CD14-positive monocyte (primary cell): ENCODE measurements around the gene TRPV2. TPM values are rescaled to one million over a fixed set of nuclear protein-coding genes. Genes with fewer than 3 reads are reported as not detected.
A peak's percentile ranks its signal among the peaks of the same experiment; 100 is the strongest.

Experiments
- DNase-seq, 3 donors: peaks; one replicate each; pipeline ENCODE4 v3.0.0-alpha.2; 2011 to 2022
- H2AFZ ChIP-seq: 2 replicates; pipeline ENCODE4 v1.6.0; 2012; ENCODE audit warnings: mild to moderate bottlenecking, low read depth, low read length, inconsistent platforms; ENCODE audit not compliant: insufficient read depth, poor library complexity, severe bottlenecking
- H3K27ac ChIP-seq, 2 donors: 1 replicate in 1 of 2; 2 replicates in 1 of 2; pipeline ENCODE4 v1.5.1; 2012 to 2013; ENCODE audit warnings: low read length in 2 of 2, control low read depth in 1 of 2, inconsistent platforms in 1 of 2, low read depth in 1 of 2, mild to moderate bottlenecking in 1 of 2
- H3K27me3 ChIP-seq, 2 donors: one replicate each; pipeline versions ENCODE4 v1.6.0 to v1.6.1; 2011 to 2013; ENCODE audit warnings: low read length in 2 of 2; ENCODE audit not compliant: control insufficient read depth in 2 of 2, insufficient read depth in 2 of 2
- H3K36me3 ChIP-seq, 2 donors: replicated peaks in 1 of 2; 1 replicate in 1 of 2; 2 replicates in 1 of 2; pipeline versions ENCODE4 v1.5.1 to v1.6.1; 2012 to 2013; ENCODE audit warnings: low read length in 2 of 2, control low read depth in 1 of 2, inconsistent platforms in 1 of 2, mild to moderate bottlenecking in 1 of 2; ENCODE audit not compliant: insufficient read depth in 2 of 2, control insufficient read depth in 1 of 2
- H3K4me1 ChIP-seq, 2 donors: 1 replicate in 1 of 2; 2 replicates in 1 of 2; pipeline versions ENCODE4 v1.5.1 to v1.6.1; 2012 to 2013; ENCODE audit warnings: low read length in 2 of 2, control low read depth in 1 of 2, inconsistent platforms in 1 of 2, mild to moderate bottlenecking in 1 of 2, moderate library complexity in 1 of 2; ENCODE audit not compliant: insufficient read depth in 2 of 2, control insufficient read depth in 1 of 2
- H3K4me2 ChIP-seq: replicated peaks from 2 replicates; pipeline ENCODE3; 2012; ENCODE audit warnings: low read length, moderate library complexity, mild to moderate bottlenecking; ENCODE audit not compliant: poor library complexity, severe bottlenecking; ENCODE audit errors: extremely low read depth
- H3K4me3 ChIP-seq, 3 experiments: fragments of 200-600 bp in 1 of 3; sonication (generic) in 1 of 3; replicated peaks in 1 of 3; 1 replicate in 2 of 3; 2 replicates in 1 of 3; pipeline ENCODE4 v1.5.1; 2011 to 2013; ENCODE audit warnings: low read length in 3 of 3, mild to moderate bottlenecking in 3 of 3, control low read depth in 2 of 3, low read depth in 2 of 3, inconsistent platforms in 1 of 3, moderate library complexity in 1 of 3
- H3K79me2 ChIP-seq: 2 replicates; pipeline ENCODE4 v1.6.0; 2012; ENCODE audit warnings: mild to moderate bottlenecking, control low read depth, inconsistent platforms, low read length, moderate library complexity; ENCODE audit not compliant: insufficient read depth
- H3K9ac ChIP-seq: 2 replicates; pipeline ENCODE4 v1.6.0; 2017; ENCODE audit warnings: low read length, mild to moderate bottlenecking; ENCODE audit not compliant: insufficient read depth, poor library complexity, severe bottlenecking
- H3K9me3 ChIP-seq, 2 donors: replicated peaks in 1 of 2; 1 replicate in 1 of 2; 2 replicates in 1 of 2; pipeline versions ENCODE4 v1.5.1 to v1.6.1; 2012 to 2013; ENCODE audit warnings: low read length in 2 of 2, control low read depth in 1 of 2; ENCODE audit not compliant: control insufficient read depth in 1 of 2, insufficient read depth in 1 of 2
- H4K20me1 ChIP-seq: 2 replicates; pipeline ENCODE4 v1.6.0; 2012; ENCODE audit warnings: mild to moderate bottlenecking, low read length, control low read depth, moderate library complexity; ENCODE audit not compliant: insufficient read depth
- H3K27ac Mint-ChIP-seq, 7 donors: one replicate each; pipeline ENCODE4 v1.8.0; 2020; ENCODE audit warnings: mild to moderate bottlenecking in 7 of 7, mixed read lengths in 7 of 7, moderate library complexity in 6 of 7, inconsistent platforms in 2 of 7
- H3K27me3 Mint-ChIP-seq, 3 donors: one replicate each; pipeline ENCODE4 v1.8.0; 2021 to 2022; ENCODE audit warnings: low read depth in 3 of 3, mild to moderate bottlenecking in 3 of 3, mixed read lengths in 3 of 3, moderate library complexity in 3 of 3, inconsistent platforms in 1 of 3
- H3K36me3 Mint-ChIP-seq, 2 donors: one replicate each; pipeline ENCODE4 v1.8.0; 2020; ENCODE audit warnings: mixed read lengths in 2 of 2, inconsistent platforms in 1 of 2, mild to moderate bottlenecking in 1 of 2
- H3K4me1 Mint-ChIP-seq: one replicate; pipeline ENCODE4 v1.8.0; 2020; ENCODE audit warnings: mild to moderate bottlenecking, mixed read lengths
- H3K4me3 Mint-ChIP-seq, 2 donors: one replicate each; pipeline ENCODE4 v1.8.0; 2020; ENCODE audit warnings: mild to moderate bottlenecking in 2 of 2, mixed read lengths in 2 of 2, moderate library complexity in 1 of 2
- H3K9me3 Mint-ChIP-seq, 7 donors: one replicate each; pipeline ENCODE4 v1.8.0; 2020 to 2022; ENCODE audit warnings: mixed read lengths in 7 of 7, mild to moderate bottlenecking in 6 of 7, moderate library complexity in 6 of 7, inconsistent platforms in 2 of 7
- CTCF ChIP-seq: fragments of 200-600 bp; IDR thresholded peaks from one replicate; pipeline ENCODE4 v1.8.0; 2022; ENCODE audit warnings: antibody characterized with exemption, mild to moderate bottlenecking
- WGBS: methylation state at CpG from one replicate; pipeline ENCODE4 v1.1.5; 2013; ENCODE audit warnings: missing lambda C conversion rate; ENCODE audit not compliant: insufficient coverage; 5-methylcytosine and 5-hydroxymethylcytosine counted together
- intact Hi-C, 2 donors: fragments of 100-400 bp; cut with micrococcal nuclease; formaldehyde crosslinking; loops; one replicate each; pipeline versions ENCODE4 v1.15.0 to v1.15.1; 2023
- polyA plus RNA-seq, 3 donors: library from polyadenylated mRNA; depleted of rRNA in 1 of 3; unstranded in 2 of 3; stranded (reverse) in 1 of 3; fragments of 300-500 nt in 2 of 3; fragments of >200 nt in 1 of 3; fragmentation: Illumina TruSeq in 2 of 3; gene quantifications; 1 replicate in 2 of 3; 2 replicates in 1 of 3; pipeline ENCODE4 v1.2.3, GENCODE V29; 2012 to 2021

TRPV2 gene
- polyA plus RNA-seq, 3 donors: 51.4 to 66.3 (median 58.2) TPM

DNA sequence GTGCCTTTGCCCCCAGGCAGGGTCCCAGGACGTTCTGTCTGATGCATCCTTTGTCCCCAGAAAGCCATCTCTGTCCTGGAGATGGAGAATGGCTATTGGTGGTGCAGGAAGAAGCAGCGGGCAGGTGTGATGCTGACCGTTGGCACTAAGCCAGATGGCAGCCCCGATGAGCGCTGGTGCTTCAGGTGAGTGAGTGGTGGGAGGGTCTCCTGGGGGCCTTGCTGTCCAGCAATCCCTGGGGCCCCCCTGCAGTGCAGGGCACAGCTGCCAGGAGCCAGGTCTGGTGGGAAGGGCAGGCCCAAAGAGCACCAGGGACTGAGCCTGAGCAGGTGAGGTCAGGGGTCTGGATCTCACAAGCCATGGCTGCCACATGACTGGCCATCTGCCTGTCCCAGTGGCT is 18.1 kb downstream of the TRPV2 start:
- Histone ChIP-seq H2AFZ (no peak overlapping the region), H3K4me2 (no peak overlapping the region), H3K36me3 (peaks cover 22 to 38% of the 10 kb centered on the region in 2 donors), H3K79me2 (no peaks in the 10 kb centered on the region), H3K9ac (no peak overlapping the region), H3K4me3 (no peak overlapping the region), H3K4me1 (peaks cover 7 to 8% of the 10 kb centered on the region in 2 donors), H3K27me3 (no peaks in the 10 kb centered on the region), H4K20me1 (peaks cover 7% of the 10 kb centered on the region), H3K27ac (no peak overlapping the region), H3K9me3 (no peaks in the 10 kb centered on the region)
- intact Hi-C loops: no loop called here
- H3K4me3 Mint-ChIP-seq: no peak overlapping the region
- peaks cover 0 to 1% (median 0%) of the 10 kb centered on the region in 7 donors for H3K9me3 Mint-ChIP-seq
- H3K27ac Mint-ChIP-seq: no peak overlapping the region
- WGBS: 92% methylated on average over 5 of the region's 5 CpGs
- H3K4me1 Mint-ChIP-seq: peaks cover 15% of the 10 kb centered on the region
- no peaks in the 10 kb centered on the region for H3K27me3 Mint-ChIP-seq
- TF ChIP-seq CTCF: no peak
- DNase-seq: no peak
- H3K36me3 Mint-ChIP-seq: peaks cover 34 to 48% of the 10 kb centered on the region in 2 donors

DNA sequence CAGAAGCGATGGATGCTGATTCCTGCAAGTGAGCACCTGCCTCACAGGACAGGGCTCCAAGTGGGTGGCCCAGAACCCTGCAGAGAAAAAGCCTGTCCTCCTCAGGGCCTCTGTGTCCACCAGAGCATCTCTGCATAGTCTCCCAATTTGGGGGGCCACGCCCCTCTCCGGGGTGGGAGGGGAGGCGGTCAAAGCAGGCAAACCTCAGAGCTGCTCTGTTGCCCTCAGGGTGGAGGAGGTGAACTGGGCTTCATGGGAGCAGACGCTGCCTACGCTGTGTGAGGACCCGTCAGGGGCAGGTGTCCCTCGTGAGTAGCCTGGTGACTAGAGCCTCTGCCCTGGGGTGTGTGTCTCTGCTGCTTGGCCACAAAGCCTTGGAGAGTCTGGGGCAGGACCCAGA is 19.3 kb downstream of the TRPV2 start:
- H3K27ac ChIP-seq: no peak overlapping the region
- H3K4me3 ChIP-seq: no peak overlapping the region
- peaks cover 4% of the 10 kb centered on the region for H4K20me1 ChIP-seq
- Mint-ChIP-seq H3K9me3 (peaks cover 0 to 1% (median 0%) of the 10 kb centered on the region in 7 donors), H3K4me1 (peaks cover 19% of the 10 kb centered on the region), H3K27ac (peak overlapping the region in 2 of 7 donors; percentile 60 to 84), H3K36me3 (peaks cover 24 to 36% of the 10 kb centered on the region in 2 donors), H3K27me3 (no peaks in the 10 kb centered on the region), H3K4me3 (no peak overlapping the region)
- peaks cover 14 to 16% of the 10 kb centered on the region in 2 donors for H3K4me1 ChIP-seq
- H3K9me3 ChIP-seq: no peaks in the 10 kb centered on the region
- DNase-seq: no peak
- no peak for TF ChIP-seq CTCF
- H2AFZ ChIP-seq: no peak overlapping the region
- H3K27me3 ChIP-seq: no peaks in the 10 kb centered on the region
- 95% methylated on average over 7 of the region's 8 CpGs for WGBS
- no peak overlapping the region for H3K4me2 ChIP-seq
- H3K79me2 ChIP-seq: peaks cover 9% of the 10 kb centered on the region
- peaks cover 11 to 27% of the 10 kb centered on the region in 2 donors for H3K36me3 ChIP-seq
- intact Hi-C loops: no loop called here
- H3K9ac ChIP-seq: no peak overlapping the region
